Stimulated activated effector memory CD8-positive, alpha-beta T cell treated with anti-CD3 and anti-CD28 coated beads, Interleukin-12 subunit alpha, Interleukin-12 subunit beta, amount 100 ng/mL, for 72 hours (primary cell): ENCODE measurements around the gene CAMKMT.

Experiments
- ATAC-seq: fragments of 150-1000 bp; cut with Tn5 transposase; 2 replicates; pipeline ENCODE4 v1.10.0; 2021
- DNase-seq, 2 donors: peaks; one replicate each; pipeline ENCODE4 v3.0.0; 2021 to 2022; ENCODE audit warnings: low spot score in 2 of 2
- H3K27ac Mint-ChIP-seq: one replicate; pipeline ENCODE4 v1.8.0; 2022; ENCODE audit warnings: mild to moderate bottlenecking, mixed read lengths
- H3K36me3 Mint-ChIP-seq: one replicate; pipeline ENCODE4 v1.8.0; 2022; ENCODE audit warnings: mild to moderate bottlenecking, mixed read lengths
- H3K4me1 Mint-ChIP-seq: one replicate; pipeline ENCODE4 v1.8.0; 2022; ENCODE audit warnings: mixed read lengths
- H3K4me3 Mint-ChIP-seq: one replicate; pipeline ENCODE4 v1.8.0; 2022; ENCODE audit warnings: mild to moderate bottlenecking, mixed read lengths
- H3K9me3 Mint-ChIP-seq: one replicate; pipeline ENCODE4 v1.8.0; 2022; ENCODE audit warnings: mixed read lengths

Gene CAMKMT

GRCh38 chr2:44537264-44537663, 175.5 kb downstream of the CAMKMT start:
- peaks cover 3% of the 10 kb centered on the region for H3K9me3 Mint-ChIP-seq
- no peaks in the 10 kb centered on the region for H3K4me1 Mint-ChIP-seq
- H3K4me3 Mint-ChIP-seq: no peak overlapping the region
- H3K36me3 Mint-ChIP-seq: peaks cover 5% of the 10 kb centered on the region
- no peak for DNase-seq
- no peak for ATAC-seq
- H3K27ac Mint-ChIP-seq: no peak overlapping the region

- H3K36me3 Mint-ChIP-seq: no peaks in the 10 kb centered on the region
- no peak overlapping the region for H3K27ac Mint-ChIP-seq
- H3K4me3 Mint-ChIP-seq: no peak overlapping the region
- DNase-seq (no peak), ATAC-seq (no peak)
- H3K9me3 Mint-ChIP-seq: no peaks in the 10 kb centered on the region
- H3K4me1 Mint-ChIP-seq: no peaks in the 10 kb centered on the region
Measured at GRCh38 chr2:44542520-44542919, 180.8 kb downstream of the CAMKMT start.

- Mint-ChIP-seq H3K36me3 (no peaks in the 10 kb centered on the region), H3K4me1 (no peaks in the 10 kb centered on the region), H3K27ac (no peak overlapping the region), H3K9me3 (no peaks in the 10 kb centered on the region), H3K4me3 (no peak overlapping the region)
- ATAC-seq (no peak), DNase-seq (no peak)
Measured at GRCh38 chr2:44543773-44544725, 182.3 kb downstream of the CAMKMT start.

- H3K9me3 Mint-ChIP-seq: no peaks in the 10 kb centered on the region
- H3K36me3 Mint-ChIP-seq: no peaks in the 10 kb centered on the region
- DNase-seq (no peak), ATAC-seq (no peak)
- no peak overlapping the region for H3K4me3 Mint-ChIP-seq
- no peak overlapping the region for H3K27ac Mint-ChIP-seq
- no peaks in the 10 kb centered on the region for H3K4me1 Mint-ChIP-seq
Measured at GRCh38 chr2:44545005-44545404, 183.3 kb downstream of the CAMKMT start.

GRCh38 chr2:44546459-44547127, 184.8 kb downstream of the CAMKMT start:
- no peak overlapping the region for H3K4me3 Mint-ChIP-seq
- H3K4me1 Mint-ChIP-seq: no peaks in the 10 kb centered on the region
- no peaks in the 10 kb centered on the region for H3K9me3 Mint-ChIP-seq
- DNase-seq: no peak
- no peaks in the 10 kb centered on the region for H3K36me3 Mint-ChIP-seq
- ATAC-seq: no peak
- H3K27ac Mint-ChIP-seq: no peak overlapping the region

- no peak for DNase-seq
- Mint-ChIP-seq H3K4me1 (no peaks in the 10 kb centered on the region), H3K36me3 (no peaks in the 10 kb centered on the region), H3K9me3 (no peaks in the 10 kb centered on the region), H3K4me3 (no peak overlapping the region), H3K27ac (no peak overlapping the region)
- ATAC-seq: no peak
Measured at GRCh38 chr2:44547718-44548117, 186.0 kb downstream of the CAMKMT start.

- Mint-ChIP-seq H3K27ac (no peak overlapping the region), H3K4me1 (no peaks in the 10 kb centered on the region), H3K9me3 (no peaks in the 10 kb centered on the region), H3K4me3 (no peak overlapping the region), H3K36me3 (no peaks in the 10 kb centered on the region)
- no peak for DNase-seq
- no peak for ATAC-seq
Measured at GRCh38 chr2:44548221-44549098, 186.7 kb downstream of the CAMKMT start.

GRCh38 chr2:44549099-44549471, 187.3 kb downstream of the CAMKMT start:
- no peaks in the 10 kb centered on the region for H3K36me3 Mint-ChIP-seq

GRCh38 chr2:44549856-44550255, 188.1 kb downstream of the CAMKMT start:
- Mint-ChIP-seq H3K4me3 (no peak overlapping the region), H3K36me3 (no peaks in the 10 kb centered on the region), H3K27ac (no peak overlapping the region), H3K9me3 (no peaks in the 10 kb centered on the region), H3K4me1 (no peaks in the 10 kb centered on the region)
- no peak for DNase-seq
- no peak for ATAC-seq

More at GRCh38 chr2:44549099-44549471, 187.3 kb downstream of the CAMKMT start:
- Mint-ChIP-seq H3K4me1 (no peaks in the 10 kb centered on the region), H3K9me3 (no peaks in the 10 kb centered on the region), H3K27ac (no peak overlapping the region), H3K4me3 (no peak overlapping the region)
- DNase-seq (no peak), ATAC-seq (no peak)

- Mint-ChIP-seq H3K4me1 (no peaks in the 10 kb centered on the region), H3K36me3 (no peaks in the 10 kb centered on the region), H3K9me3 (no peaks in the 10 kb centered on the region), H3K4me3 (no peak overlapping the region), H3K27ac (peak overlapping the region; percentile 20)
- ATAC-seq (peak; percentile 82), DNase-seq (no peak)
Measured at GRCh38 chr2:44550561-44550960, 188.8 kb downstream of the CAMKMT start.

GRCh38 chr2:44551497-44551896, 189.8 kb downstream of the CAMKMT start:
- ATAC-seq (no peak), DNase-seq (no peak)
- Mint-ChIP-seq H3K9me3 (no peaks in the 10 kb centered on the region), H3K36me3 (no peaks in the 10 kb centered on the region), H3K4me1 (no peaks in the 10 kb centered on the region), H3K27ac (no peak overlapping the region), H3K4me3 (no peak overlapping the region)

- H3K4me3 Mint-ChIP-seq: no peak overlapping the region
- H3K4me1 Mint-ChIP-seq: no peaks in the 10 kb centered on the region
- ATAC-seq: no peak
- H3K27ac Mint-ChIP-seq: no peak overlapping the region
- H3K36me3 Mint-ChIP-seq: no peaks in the 10 kb centered on the region
- DNase-seq: no peak
- H3K9me3 Mint-ChIP-seq: no peaks in the 10 kb centered on the region
Measured at GRCh38 chr2:44553456-44553855, 191.7 kb downstream of the CAMKMT start.

- Mint-ChIP-seq H3K4me1 (no peaks in the 10 kb centered on the region), H3K4me3 (no peak overlapping the region), H3K36me3 (no peaks in the 10 kb centered on the region)
Measured at GRCh38 chr2:44555700-44556099, 194.0 kb downstream of the CAMKMT start.

GRCh38 chr2:44559108-44559507, 197.4 kb downstream of the CAMKMT start:
- no peak overlapping the region for H3K27ac Mint-ChIP-seq

More at GRCh38 chr2:44555700-44556099, 194.0 kb downstream of the CAMKMT start:
- no peak overlapping the region for H3K27ac Mint-ChIP-seq
- H3K9me3 Mint-ChIP-seq: no peaks in the 10 kb centered on the region
- ATAC-seq: no peak
- DNase-seq: no peak

GRCh38 chr2:44560352-44560751, 198.6 kb downstream of the CAMKMT start:
- ATAC-seq: no peak
- H3K4me1 Mint-ChIP-seq: no peaks in the 10 kb centered on the region
- no peak for DNase-seq

More at GRCh38 chr2:44559108-44559507, 197.4 kb downstream of the CAMKMT start:
- Mint-ChIP-seq H3K36me3 (no peaks in the 10 kb centered on the region), H3K9me3 (no peaks in the 10 kb centered on the region), H3K4me3 (no peak overlapping the region), H3K4me1 (no peaks in the 10 kb centered on the region)
- no peak for DNase-seq
- no peak for ATAC-seq

More at GRCh38 chr2:44560352-44560751, 198.6 kb downstream of the CAMKMT start:
- Mint-ChIP-seq H3K4me3 (no peak overlapping the region), H3K27ac (no peak overlapping the region), H3K9me3 (no peaks in the 10 kb centered on the region), H3K36me3 (no peaks in the 10 kb centered on the region)
